ENCODE measurements around the gene FGF1. TPM values are rescaled to one million over a fixed set of nuclear protein-coding genes. Genes with fewer than 3 reads are reported as not detected.

Gene FGF1
- total and polyA plus RNA-seq, 2 of the 4 experiments (the other 2 are of a cell fraction) = 7.6 to 7.7 TPM

DNA sequence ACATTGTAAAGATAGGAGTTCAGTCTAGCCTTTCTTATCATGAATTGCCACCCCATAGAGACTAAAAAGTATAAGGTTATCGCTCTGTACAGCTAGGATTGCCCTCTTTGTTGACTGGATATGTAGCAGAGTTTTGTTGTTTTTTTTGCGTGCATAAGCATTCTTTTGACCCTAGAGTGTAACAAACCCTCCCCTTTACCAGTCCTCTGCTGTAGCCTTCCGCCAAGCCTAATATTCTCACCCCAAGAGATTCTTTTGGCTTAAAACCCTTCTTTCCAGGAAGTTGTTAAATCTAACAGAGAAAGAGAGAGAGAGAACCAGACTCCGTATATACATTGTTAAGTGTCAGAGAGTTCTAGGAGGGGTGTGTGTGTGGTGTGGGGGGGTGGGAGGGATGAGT is 113.9 kb downstream of the FGF1 start:
- H4K91ac ChIP-seq (ENCODE audit: insufficient read depth, low read depth, low read length) = no peak overlapping the region
- ChIA-PET CTCF (no interaction called here), POLR2A (ENCODE audit: unreplicated experiment) (no interaction called here)
- no peak overlapping the region for H2AK5ac ChIP-seq (ENCODE audit: low read depth, low read length)
- no peaks in the 10 kb centered on the region for H3K79me1 ChIP-seq (ENCODE audit: low read depth in 1 of 2, low read length in 2 of 2)
- no CpG with 5 or more reads among the region's 4 CpGs for WGBS, 2 experiments (ENCODE audit: extremely low coverage in 2 of 2, insufficient read length in 1 of 2)
- no peak overlapping the region for H2BK5ac ChIP-seq (ENCODE audit: low read depth, low read length, poor library complexity, severe bottlenecking)
- H3K27me3 ChIP-seq (ENCODE audit: control insufficient read depth, insufficient read depth, low read length) = no peaks in the 10 kb centered on the region
- no peaks in the 10 kb centered on the region for H4K20me1 ChIP-seq (ENCODE audit: insufficient read depth, low read length)
- no peak overlapping the region for H3K23ac ChIP-seq (ENCODE audit: low read depth, low read length)
- no peaks in the 10 kb centered on the region for H3K9me3 ChIP-seq (ENCODE audit: control insufficient read depth, insufficient read depth, low read length)
- no peak overlapping the region for H2BK15ac ChIP-seq (ENCODE audit: low read depth, low read length)
- peaks cover 10% of the 10 kb centered on the region for H3K4me1 ChIP-seq (ENCODE audit: control insufficient read depth, insufficient read depth, low read length)
- H3K9me1 ChIP-seq (ENCODE audit: insufficient read depth, low read length) = peaks cover 5% of the 10 kb centered on the region; the same call in 1 of the 2 replicates
- H4K8ac ChIP-seq (ENCODE audit: low read depth in 2 of 2, low read length in 2 of 2) = no peak overlapping the region
- H3K4ac ChIP-seq (ENCODE audit: low read depth, low read length) = no peak overlapping the region
- H3K4me3 ChIP-seq (ENCODE audit: insufficient read depth, low read depth, low read length) = no peak overlapping the region
- intact Hi-C loops (cut with micrococcal nuclease) = no loop called here
- no peak overlapping the region for H4K5ac ChIP-seq (ENCODE audit: low read depth, low read length)
- DNase-seq = no peak
- dilution Hi-C loops (cut with HindIII; ENCODE audit: low sequenced_read_pairs, unreplicated experiment) = no loop called here
- no peak overlapping the region for H3K56ac ChIP-seq (ENCODE audit: extremely low read depth, insufficient read depth, low read length)
- no peak overlapping the region for H3K14ac ChIP-seq (replicated peaks; ENCODE audit: low read depth, low read length)
- ATAC-seq (ENCODE audit: low read depth) = no peak
- no peak overlapping the region for H2AFZ ChIP-seq (replicated peaks; ENCODE audit: low read length, poor library complexity)
- no peak overlapping the region for H2BK120ac ChIP-seq (ENCODE audit: low read depth, low read length)
- in situ Hi-C loops (cut with MboI; ENCODE audit: low sequenced_read_pairs) = no loop called here
- H3K18ac ChIP-seq (ENCODE audit: low read depth, low read length) = no peak overlapping the region
- H2AK9ac ChIP-seq (replicated peaks; ENCODE audit: low read depth, low read length, poor library complexity) = no peak overlapping the region
- BruUV-seq (replicated peaks) = no TSS peak
- H3K27ac ChIP-seq (ENCODE audit: insufficient read depth, low read length) = no peak overlapping the region
- H3K4me2 ChIP-seq (ENCODE audit: low read depth, low read length) = no peak overlapping the region
- H2BK20ac ChIP-seq (ENCODE audit: low read depth, low read length) = no peak overlapping the region
- TF ChIP-seq CHD1 (IDR thresholded peaks at IDR 0.05; ENCODE audit: low read depth, low read length) (no peak), MAFK (IDR thresholded peaks at IDR 0.05; ENCODE audit: low read depth, low read length) (peak; percentile 25; the same call in 1 of the 2 replicates)
- no peak overlapping the region for H3K9ac ChIP-seq (ENCODE audit: low read depth, low read length)
- H3K36me3 ChIP-seq (ENCODE audit: control insufficient read depth, insufficient read depth, low read length) = no peaks in the 10 kb centered on the region
